ENCODE data around the gene ABHD16A.

ABHD16A gene

DNA sequence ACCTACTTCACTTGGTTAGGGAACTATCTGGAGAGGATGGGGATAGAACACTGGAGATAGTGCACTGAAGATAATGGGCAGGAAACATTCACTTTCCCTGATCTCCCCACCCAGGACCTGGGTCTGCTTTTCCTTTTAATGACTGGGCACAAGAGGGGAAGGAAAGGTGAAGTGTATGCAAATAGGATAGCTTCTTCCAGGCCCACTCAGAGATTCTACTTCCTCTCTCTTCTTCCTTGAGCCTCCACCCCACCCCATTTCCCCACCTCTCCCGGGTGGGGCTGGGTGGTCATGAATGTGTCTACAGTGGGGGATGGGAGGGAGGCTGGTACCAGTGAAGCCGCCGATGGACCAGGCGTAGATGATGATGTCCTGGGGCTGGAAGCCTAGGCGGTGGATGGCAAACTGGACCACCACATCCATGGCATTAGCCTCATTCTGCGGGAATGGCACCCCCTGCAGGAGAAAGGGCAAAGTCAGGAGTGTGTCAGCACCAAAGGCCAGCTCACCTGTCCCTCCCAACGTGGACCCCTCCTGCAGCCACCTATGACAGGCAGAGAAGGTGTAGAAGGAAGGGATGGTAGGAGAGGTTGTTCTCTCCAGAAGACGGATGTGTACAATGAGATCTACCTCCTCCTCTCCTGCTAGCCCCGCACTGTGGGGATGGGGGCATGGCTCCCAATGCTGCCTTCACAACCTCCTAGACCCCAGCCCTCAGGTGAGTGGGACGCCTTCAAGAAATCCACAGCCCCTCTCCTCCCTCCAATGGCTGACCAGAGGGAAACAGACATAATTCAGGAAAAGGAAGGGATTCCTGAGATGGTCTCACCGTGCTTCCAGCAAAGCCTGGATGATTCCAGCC lies 13.6 kb downstream of the ABHD16A start:
- no peak for DNase-seq (ENCODE audit: low spot score)

DNA sequence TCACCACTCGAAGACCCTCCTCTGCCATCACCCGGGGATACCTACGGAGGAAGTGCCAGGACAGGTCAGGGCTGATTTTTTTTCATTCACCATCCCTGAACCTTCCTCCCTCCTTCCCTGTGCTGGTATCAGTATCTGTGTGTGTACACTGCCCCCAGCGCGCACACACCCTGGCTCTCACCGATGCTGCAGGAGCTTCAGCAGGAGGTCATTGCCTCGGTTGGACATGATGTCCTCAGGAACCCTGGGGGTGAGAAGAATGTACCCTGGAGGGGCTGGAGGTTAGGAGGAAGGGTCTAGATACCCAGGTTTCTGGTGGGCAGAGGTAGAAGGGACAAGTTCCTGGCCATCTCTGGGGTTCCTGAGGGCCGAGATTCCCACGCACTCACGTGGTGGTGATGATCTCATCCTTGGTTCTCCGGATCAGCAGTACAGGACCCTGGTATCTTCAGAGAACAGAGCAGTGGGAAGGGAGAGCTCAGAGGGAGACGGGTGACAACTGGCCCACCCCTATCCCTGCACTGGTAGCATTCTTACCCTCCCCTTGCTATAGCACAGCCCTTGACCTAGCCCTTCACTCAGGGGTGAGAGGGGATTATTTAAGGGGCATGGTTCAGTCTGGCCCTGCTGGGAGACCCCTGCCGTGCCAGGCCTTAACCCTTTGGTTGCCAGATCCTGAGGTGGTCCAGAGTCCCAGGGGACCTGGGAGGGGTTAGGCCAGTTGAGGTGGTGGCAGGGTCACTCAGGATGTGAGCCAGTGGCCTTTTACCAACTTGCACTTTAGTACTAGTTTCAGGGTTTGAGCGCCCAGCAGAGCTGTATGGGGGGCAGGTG lies 15.0 kb downstream of the ABHD16A start:
- DNase-seq (ENCODE audit: low spot score), result no peak

DNA sequence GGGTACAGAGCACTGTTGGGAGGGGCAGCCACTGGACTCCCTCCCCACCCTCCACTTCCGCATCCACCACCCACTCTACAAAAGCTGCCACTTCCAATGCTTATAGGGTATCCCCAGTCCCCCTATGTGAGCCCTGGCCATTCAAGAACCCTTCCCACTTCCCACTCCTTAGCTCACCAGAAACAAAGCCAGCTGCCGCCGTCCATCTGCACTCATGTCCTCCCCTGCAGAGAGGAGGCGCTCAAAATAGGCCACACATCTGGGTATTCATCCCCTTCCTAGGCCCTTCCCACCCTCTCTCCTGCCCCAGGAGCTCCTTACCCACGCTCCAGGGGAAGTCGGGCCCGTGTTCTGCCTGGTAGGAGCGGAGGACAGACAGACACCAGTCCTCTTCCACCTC lies 15.8 kb downstream of the ABHD16A start:
- DNase-seq (ENCODE audit: low spot score), result no peak

DNA sequence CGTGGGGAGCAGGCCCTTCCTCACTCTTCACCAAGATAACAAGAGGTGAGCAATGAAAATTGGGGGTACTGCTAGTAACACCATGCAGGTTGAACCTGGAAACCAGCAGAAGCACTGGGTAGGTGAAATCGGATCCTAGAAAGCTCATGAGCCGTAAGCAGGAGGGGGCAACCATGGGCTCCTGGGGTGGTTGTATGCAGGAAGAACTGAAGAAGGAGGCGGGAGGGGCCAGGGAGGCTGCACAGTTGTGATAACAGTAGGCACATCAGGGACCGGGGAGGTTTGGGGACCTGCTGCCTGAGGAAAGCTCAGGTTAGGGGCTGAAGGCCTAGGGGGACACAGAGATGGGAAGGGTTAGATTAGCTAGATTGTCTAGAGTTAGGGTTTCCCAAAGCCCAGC lies 16.6 kb downstream of the ABHD16A start:
- no peak for DNase-seq (ENCODE audit: low spot score)

DNA sequence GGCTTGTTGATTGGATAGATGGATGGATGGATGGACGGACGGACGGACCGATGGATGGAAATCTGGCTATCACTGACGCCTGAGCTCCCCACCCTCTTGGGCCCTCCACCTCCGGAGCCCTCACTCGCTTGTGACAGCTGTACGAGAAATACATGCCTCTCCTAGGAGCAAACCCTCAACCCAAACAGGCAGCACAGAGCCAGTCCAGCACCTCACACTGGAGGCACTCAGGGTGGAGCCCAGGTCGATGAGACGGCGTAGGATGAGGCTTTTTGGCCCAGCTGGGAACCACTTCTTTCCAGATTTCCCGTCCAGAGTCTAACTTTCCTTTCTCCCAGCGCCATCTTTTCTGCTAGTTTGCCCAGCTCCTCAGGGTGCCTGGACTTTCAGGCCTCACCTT lies 19.5 kb downstream of the ABHD16A start:
- DNase-seq (ENCODE audit: low spot score), result no peak

DNA sequence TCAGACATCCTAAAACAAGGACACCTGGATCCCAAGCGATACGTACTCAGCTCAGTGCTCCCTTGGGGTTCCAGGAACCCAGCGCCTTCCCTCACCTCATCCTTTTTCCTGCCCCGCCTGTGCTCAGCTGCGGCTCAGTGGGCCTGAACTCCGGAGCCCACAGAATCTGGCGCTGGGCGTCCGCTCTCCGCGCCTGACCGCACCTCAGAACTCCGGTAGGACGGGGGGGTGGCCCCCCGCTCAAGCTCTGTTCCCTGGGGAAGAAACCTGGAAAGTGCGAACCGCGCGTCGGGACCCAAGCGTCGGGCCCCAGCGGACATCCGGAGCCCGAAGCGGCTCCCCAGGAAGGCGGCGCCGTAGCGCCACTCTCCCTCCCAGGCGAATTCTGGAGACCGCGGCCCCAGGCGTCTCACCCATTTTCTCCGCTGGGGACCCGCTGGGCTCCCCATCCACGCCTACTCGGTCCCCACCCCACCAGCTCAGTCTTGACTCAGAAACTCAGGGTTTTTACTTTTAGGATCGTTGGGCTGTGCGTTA lies 21.9 kb downstream of the ABHD16A start:
- DNase-seq (ENCODE audit: low spot score), result peak; percentile 46

DNA sequence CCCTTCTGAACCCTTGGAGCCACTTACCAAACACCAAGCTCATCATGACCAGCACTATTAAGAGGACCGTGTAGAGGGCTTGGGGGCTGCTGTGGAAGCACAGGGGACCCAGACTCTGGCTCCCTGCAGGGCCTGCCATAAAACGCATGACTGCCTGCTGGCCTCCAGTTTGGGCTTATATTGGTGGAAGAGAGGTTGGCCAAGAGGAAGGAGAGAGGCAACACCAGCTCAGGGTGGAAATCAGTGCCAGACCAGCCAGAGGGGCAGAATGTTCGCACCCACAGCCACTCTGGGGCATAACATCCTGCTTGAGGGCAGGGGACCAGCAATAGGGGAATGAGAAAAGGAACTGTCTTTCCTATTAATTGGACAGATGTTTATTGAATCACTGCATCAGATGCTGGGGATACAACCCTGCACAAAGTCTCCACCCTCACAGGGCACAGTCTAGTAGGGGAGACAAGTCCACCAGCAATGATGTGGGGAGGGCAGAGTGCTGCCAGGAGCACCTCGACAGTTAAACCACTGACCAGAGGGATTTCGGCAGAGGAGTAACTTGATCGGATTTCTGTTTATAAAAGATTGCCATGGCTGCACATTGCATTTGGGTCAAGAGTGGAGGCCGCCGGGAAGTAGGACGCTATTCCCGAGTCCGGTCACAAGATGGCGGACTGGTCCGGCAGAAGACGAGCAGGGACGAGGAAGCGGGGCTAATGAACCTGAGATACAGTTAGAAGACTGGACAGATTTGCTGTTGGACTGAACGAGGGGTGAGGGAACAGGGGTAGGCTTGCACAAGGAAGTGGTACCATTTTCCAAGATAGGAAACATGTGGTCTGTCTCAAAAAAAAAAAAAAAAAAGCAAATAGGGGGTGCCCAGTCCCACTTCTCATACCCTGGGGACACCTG lies 22.6 kb downstream of the ABHD16A start, which contains the start of gene LY6G5C:
Gene LY6G5C (minus strand): TSS at position 842 of the 909 bp plus-strand sequence. CDS start 694 bp downstream, at position 148.
- DNase-seq (ENCODE audit: low spot score), result peak; percentile 83

DNA sequence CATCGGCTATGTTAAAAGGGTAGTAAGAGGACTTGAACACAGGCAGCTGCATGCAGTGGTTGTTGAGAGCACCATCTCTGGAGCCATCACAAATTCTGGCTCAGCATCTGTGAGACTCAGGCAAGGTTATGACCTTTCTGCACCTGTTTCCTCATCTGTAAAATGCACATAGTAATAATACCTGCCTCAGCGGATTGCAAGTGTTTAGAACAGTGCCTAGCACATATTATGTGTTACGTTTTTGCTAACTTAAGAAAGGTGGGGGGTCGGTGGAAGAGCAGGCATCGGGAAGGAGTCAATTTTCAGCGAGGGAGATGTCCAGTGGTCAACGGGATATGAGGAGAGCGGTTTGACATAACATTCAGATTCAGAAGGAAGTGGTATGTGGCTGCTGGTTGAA lies 25.2 kb downstream of the ABHD16A start:
- no peak for DNase-seq (ENCODE audit: low spot score)

DNA sequence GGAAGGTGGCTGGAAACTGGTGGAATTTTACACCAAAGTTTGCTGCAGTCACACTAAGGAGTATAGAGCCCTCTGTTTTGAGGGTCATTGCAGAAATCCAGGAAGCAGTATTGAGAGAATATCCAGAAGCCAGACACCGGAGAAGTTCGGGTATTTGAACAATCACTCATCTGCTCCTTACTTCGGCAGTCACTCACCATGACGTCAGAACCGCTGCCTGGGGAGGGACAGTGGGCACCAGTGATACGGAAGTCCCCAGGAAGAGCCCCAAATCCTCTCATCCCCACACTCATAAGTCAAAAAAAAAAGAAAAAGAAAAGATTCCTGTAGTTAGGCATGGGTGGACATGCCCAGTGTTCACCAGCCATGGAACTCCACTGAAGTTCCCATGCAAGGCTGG lies 26.2 kb downstream of the ABHD16A start:
- no peak for DNase-seq (ENCODE audit: low spot score)

DNA sequence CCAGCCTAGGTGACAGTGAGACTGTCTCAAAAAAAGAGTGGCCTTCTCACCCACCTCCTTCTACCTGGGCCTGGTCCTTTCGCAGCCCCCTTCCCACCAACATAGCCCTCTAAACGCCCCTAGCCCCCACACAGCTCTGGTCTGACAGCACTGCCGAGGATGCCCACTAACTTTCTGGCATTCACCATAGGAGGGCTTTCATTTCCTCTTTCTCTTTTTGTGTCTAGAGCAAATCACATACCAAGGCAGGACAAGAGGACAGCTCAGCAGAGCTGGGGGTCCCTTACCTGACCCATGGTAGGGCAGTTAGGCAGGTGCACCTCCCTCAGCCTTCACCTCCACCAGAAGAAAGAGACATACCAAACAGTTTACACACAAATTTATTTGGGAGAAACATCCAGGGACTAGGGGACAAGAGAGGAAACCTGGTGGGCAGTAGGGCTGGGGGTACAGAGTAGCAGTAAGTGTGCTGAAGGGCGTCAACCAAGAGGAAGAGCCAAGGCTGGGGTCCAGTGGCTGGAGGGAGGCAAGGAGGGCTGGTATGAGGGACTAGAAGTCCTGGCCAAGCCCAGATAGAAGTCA lies 26.7 kb downstream of the ABHD16A start:
- DNase-seq (ENCODE audit: low spot score), result no peak

DNA sequence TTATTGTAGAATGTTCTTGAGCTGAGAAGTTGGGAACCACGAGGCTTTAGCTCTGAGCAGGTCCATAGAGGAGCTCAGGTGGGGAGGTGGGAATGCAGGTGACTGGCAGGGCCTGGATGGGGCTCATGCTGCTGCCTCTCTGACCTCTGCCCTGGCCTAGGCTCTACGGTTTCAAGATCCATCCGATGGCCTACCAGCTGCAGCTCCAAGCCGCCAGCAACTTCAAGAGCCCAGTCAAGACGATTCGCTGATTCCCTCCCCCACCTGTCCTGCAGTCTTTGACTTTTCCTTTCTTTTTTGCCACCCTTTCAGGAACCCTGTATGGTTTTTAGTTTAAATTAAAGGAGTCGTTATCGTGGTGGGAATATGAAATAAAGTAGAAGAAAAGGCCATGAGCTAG lies 33.4 kb downstream of the ABHD16A start, which contains the start of gene LY6G5B:
Gene LY6G5B (plus strand): TSS at position 301 of the 400 bp plus-strand sequence. CDS start 975 bp downstream, outside the sequence.
- DNase-seq (ENCODE audit: low spot score), result no peak

DNA sequence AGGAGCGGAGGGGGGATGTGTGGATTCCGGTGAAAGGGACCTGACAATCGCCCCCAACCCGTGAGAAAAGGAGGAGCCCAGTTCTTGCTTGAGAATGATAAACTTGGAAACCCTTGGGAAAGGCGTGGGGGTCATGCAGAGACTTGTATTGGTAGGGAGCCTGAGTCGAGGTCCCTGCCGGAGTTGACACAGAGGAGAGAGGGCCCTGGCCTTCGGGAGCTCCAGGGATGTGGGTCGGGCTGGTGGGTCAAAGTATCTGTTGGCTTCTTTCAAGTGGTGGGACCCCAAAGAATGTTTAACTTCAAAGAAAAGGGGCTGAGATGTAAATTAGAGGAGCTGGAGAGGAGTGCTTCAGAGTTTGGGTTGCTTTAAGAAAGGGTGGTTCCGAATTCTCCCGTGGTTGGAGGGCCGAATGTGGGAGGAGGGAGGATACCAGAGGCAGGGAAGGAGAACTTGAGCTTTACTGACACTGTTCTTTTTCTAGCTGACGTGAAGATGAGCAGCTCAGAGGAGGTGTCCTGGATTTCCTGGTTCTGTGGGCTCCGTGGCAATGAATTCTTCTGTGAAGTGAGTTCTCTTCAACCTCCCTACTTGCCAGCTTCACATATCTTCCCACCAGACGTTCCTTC lies 36.7 kb downstream of the ABHD16A start:
- DNase-seq (ENCODE audit: low spot score), result no peak

DNA sequence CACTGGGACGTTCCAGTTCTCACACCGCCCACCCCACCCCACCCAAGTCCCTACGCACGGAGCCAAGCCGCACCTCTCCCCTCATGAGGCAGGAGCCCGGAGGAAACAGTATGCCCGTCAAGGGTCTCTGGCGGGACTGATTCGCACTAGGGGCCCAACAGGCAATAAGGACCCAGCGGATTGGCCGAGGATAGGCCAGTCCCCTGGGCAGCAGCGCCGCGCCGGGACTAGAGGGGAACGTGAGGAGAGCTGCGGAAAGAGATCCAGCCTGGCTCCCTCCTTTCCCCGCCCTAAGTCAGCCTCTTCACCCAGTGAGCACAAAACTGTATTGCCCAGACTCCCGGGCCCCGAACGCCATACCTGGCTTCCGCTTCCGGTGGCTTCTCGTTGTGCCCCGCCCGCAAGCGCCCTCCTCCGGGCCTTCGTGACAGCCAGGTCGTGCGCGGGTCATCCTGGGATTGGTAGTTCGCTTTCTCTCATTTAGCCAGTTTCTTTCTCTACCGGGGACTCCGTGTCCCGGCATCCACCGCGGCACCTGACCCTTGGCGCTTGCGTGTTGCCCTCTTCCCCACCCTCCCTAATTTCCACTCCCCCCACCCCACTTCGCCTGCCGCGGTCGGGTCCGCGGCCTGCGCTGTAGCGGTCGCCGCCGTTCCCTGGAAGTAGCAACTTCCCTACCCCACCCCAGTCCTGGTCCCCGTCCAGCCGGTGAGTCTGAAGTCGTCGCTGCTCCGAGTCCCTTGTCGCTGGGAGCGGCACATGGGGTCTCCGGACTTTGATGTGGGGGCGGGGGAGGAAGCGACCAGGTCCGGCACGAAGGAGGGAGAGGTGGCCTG lies 37.4 kb downstream of the ABHD16A start, which contains the start of gene CSNK2B:
Gene CSNK2B (plus strand): TSS at position 580 of the 836 bp plus-strand sequence. CDS start 752 bp downstream, outside the sequence.
- DNase-seq (ENCODE audit: low spot score), result peak; percentile 95

DNA sequence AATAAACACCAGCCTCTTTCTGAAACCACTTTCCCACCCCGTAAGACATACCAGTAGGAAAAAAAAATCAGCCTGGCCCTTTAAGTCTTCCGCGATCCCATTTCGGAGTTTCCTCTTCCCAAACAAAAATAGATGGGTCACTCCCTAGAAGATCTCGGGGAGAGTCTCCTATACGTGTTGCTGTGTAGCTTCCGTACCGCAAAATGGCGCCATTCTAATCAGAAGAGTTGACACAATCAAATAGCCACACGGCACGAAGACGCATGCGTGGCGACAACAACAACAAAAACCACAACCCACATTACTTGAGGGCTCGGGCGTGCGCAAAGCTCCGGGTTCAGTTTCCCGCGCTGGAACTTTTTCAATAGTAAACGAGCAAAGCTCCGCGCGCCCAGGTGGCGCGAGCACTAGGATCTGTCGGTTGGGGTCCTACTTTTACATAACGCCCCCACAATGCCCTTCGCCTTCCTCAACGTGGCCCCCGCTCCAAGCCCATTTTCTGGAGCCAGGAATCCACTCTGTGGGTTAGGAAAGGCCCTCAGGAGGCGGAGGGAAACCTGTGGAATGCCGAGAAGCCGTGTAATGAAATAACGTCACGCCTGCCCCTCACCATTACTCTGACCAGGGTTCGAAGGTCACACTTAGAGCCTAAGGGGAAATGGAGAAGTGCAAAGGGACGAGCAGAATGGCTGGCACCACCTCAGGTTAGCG lies 38.2 kb downstream of the ABHD16A start, which contains the start of gene GPANK1:
Gene GPANK1 (minus strand): TSS at position 208 of the 711 bp plus-strand sequence. CDS start 519 bp downstream, outside the sequence.
- DNase-seq (ENCODE audit: low spot score), result peak; percentile 76

DNA sequence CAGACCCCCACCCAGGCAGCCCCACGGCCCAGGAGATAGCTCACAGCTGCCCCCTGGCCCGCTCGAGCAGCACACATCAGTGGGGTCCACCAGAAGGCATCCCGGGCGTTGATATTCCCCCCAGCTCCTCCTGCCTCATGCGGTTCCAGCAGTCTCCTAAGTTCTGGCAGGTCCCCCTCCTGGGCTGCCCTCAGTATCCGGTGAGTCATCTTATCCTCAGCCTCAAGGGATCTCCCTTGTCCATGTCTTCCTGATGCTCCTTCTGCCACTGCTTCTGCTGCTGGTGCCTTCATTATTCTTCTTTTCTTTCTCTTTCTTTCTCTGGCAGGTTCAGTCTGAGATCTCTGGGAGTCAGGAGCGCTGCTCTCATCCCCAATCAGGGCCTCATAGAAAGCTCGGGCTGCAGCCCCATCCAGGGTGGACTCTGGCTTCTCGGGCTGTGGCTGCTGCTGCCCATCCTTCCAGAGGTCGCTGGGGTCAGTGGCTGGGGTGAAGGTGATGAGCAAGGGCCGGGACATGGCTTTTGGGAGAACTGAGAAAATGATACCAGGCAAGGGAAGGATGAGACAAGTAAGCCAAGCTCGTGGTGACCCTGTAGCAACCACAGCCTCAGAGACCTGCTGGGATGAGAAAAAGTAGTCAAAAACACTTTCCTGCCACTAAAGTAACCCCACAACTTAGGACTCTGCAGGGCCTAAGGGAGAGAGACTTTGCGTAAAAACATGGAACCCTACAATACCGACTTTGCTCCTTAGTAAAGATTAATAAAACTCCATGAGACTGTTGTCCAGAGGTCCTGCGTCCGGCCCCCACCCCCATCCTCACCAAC lies 38.9 kb downstream of the ABHD16A start:
- peak; percentile 54 for DNase-seq (ENCODE audit: low spot score)

DNA sequence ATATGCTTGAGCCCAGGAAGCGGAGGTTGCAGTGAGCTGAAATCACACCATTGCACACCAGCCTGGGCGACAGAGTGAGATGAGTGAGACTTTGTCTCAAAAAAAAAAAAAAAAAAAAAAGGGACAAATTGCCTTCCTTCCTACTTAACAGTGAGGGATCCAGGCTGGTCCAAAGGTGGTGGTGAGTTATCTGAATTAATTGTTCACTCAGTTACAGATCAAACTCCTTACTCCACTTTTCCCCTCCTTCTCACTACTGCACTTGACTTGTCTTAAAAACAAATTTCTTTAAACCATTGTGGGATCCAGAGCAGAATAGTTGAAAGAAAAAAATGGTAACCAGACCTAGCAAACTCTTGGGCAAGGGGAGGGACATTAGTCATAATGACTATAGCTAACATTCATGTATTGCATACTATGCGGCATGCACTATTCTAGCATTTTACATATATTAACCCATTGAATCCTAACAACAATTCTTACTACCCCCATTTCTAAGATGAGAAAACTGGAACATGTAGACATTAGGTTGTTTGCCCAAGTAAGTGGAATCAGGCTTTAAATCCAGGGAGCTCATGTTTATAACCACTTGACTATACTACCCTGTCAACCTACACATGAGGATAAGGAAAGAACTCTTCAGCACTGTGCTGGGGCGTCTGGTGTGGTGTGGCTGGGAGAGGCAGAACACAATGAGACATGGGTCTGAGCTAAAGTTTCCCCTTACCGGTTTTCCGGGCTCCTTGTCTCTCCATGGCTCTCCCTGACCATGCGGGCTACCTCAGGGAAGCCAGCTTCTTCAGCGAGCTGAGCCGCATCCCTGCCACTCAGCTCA lies 39.8 kb downstream of the ABHD16A start:
- DNase-seq (ENCODE audit: low spot score), result no peak
